Mammary epithelial cell (primary cell): ENCODE results near the gene SLC25A28.

Experiments used
- CTCF ChIP-seq, 2 donors: IDR thresholded peaks in 1 of 2; conservative IDR thresholded peaks in 1 of 2; 2 replicates each; pipeline ENCODE4 v1.5.1; 2011 to 2012; ENCODE audit warnings: inconsistent platforms in 2 of 2, low read length in 2 of 2, mild to moderate bottlenecking in 2 of 2, control low read depth in 1 of 2, low read depth in 1 of 2; ENCODE audit not compliant: insufficient read depth in 1 of 2; ENCODE audit errors: extremely low read depth in 1 of 2
- EZH2 ChIP-seq: IDR thresholded peaks from 2 replicates; pipeline ENCODE4 v1.6.1; 2012; ENCODE audit warnings: low read length, inconsistent platforms, borderline replicate concordance

- TF ChIP-seq CTCF (conservative IDR thresholded peaks at IDR 0.05 in 1 of 2, IDR thresholded peaks at IDR 0.05 in 1 of 2; ENCODE audit: extremely low read depth in 1 of 2, insufficient read depth in 1 of 2, low read depth in 1 of 2, low read length in 2 of 2) (no peak), EZH2 (no peak)
Measured at GRCh38 chr10:99571816-99572215, 48.4 kb downstream of the SLC25A28 start.
